Activated CD8-positive, alpha-beta memory T cell treated with anti-CD3 and anti-CD28 coated beads for 24 hours (primary cell): ENCODE measurements around the gene PRKG2.

Experiments used
- DNase-seq: peaks from one replicate; pipeline ENCODE4 v3.0.0-alpha.2; 2020

The PRKG2 gene

GRCh38 chr4:81152839-81153713, 61.9 kb downstream of the PRKG2 start:
- no peak for DNase-seq

GRCh38 chr4:81149976-81150375, 65.0 kb downstream of the PRKG2 start:
- DNase-seq, result no peak

GRCh38 chr4:81148576-81148975, 66.4 kb downstream of the PRKG2 start:
- DNase-seq, result no peak

- DNase-seq, result no peak
These were observed 68.6 kb downstream of the PRKG2 start for GRCh38 chr4:81146466-81146865.

- DNase-seq, result no peak
These were observed 71.8 kb downstream of the PRKG2 start for GRCh38 chr4:81143183-81143582.

GRCh38 chr4:81142744-81143143, 72.3 kb downstream of the PRKG2 start:
- no peak for DNase-seq

GRCh38 chr4:81137894-81138293, 77.1 kb downstream of the PRKG2 start:
- no peak for DNase-seq

GRCh38 chr4:81137446-81137845, 77.6 kb downstream of the PRKG2 start:
- DNase-seq, result no peak

GRCh38 chr4:81136161-81136905, 78.7 kb downstream of the PRKG2 start:
- no peak for DNase-seq

GRCh38 chr4:81135501-81135900, 79.5 kb downstream of the PRKG2 start:
- no peak for DNase-seq

GRCh38 chr4:81131563-81131962, 83.5 kb downstream of the PRKG2 start:
- DNase-seq, result no peak

- no peak for DNase-seq
These were observed 84.0 kb downstream of the PRKG2 start for GRCh38 chr4:81131066-81131465.

GRCh38 chr4:81130569-81130968, 84.5 kb downstream of the PRKG2 start:
- no peak for DNase-seq

GRCh38 chr4:81120055-81120454, 95.0 kb downstream of the PRKG2 start:
- DNase-seq, result no peak

GRCh38 chr4:81118086-81118485, 96.9 kb downstream of the PRKG2 start:
- no peak for DNase-seq

GRCh38 chr4:81116566-81116965, 98.5 kb downstream of the PRKG2 start:
- DNase-seq, result no peak

- no peak for DNase-seq
These were observed 102.0 kb downstream of the PRKG2 start for GRCh38 chr4:81113024-81113423.

- no peak for DNase-seq
These were observed 105.7 kb downstream of the PRKG2 start for GRCh38 chr4:81109356-81109755.

- no peak for DNase-seq
These were observed 108.9 kb downstream of the PRKG2 start for GRCh38 chr4:81106150-81106549.

- DNase-seq, result no peak
These were observed 112.9 kb downstream of the PRKG2 start for GRCh38 chr4:81102107-81102506.

- DNase-seq, result no peak
These were observed 118.5 kb downstream of the PRKG2 start for GRCh38 chr4:81096566-81096965.

GRCh38 chr4:81095389-81095788, 119.6 kb downstream of the PRKG2 start:
- DNase-seq, result no peak

- DNase-seq, result no peak
These were observed 121.2 kb downstream of the PRKG2 start for GRCh38 chr4:81093720-81094401.

- DNase-seq, result no peak
These were observed 129.0 kb downstream of the PRKG2 start for GRCh38 chr4:81085979-81086378.
